Activated CD4-positive, alpha-beta T cell treated with anti-CD3 and anti-CD28 coated beads, Interleukin-2, amount 10 ng/mL, durations not matched to agents 7 days and 5 days (primary cell): ENCODE data around the gene RCOR3. TPM values are rescaled to one million over a fixed set of nuclear protein-coding genes. Genes with fewer than 3 reads are reported as not detected.
"Not testable (repeated sequence)": the region's sequence is repeated elsewhere in the genome, so short reads cannot be mapped to it uniquely, and the experiment has no call there.

Source experiments
- CTCF ChIA-PET: fragments of 350-600 bp; sonication (Branson Sonifier 250); formaldehyde crosslinking; loops from one replicate; lab custom pipeline; 2021; ENCODE audit warnings: antibody characterized with exemption; lab: Charles Lee
- POLR2A ChIA-PET: fragments of 350-600 bp; sonication (Branson Sonifier 250); formaldehyde crosslinking; loops from one replicate; lab custom pipeline; 2021; ENCODE audit warnings: antibody characterized with exemption; lab: Charles Lee
- DNase-seq: peaks from one replicate; pipeline ENCODE4 v3.0.0-alpha.2; 2020
- H3K27ac Mint-ChIP-seq: one replicate; pipeline ENCODE4 v1.8.0; 2021; ENCODE audit warnings: mild to moderate bottlenecking, moderate library complexity, mixed read lengths
- H3K27me3 Mint-ChIP-seq: one replicate; pipeline ENCODE4 v1.8.0; 2021; ENCODE audit warnings: mixed read lengths
- H3K36me3 Mint-ChIP-seq: one replicate; pipeline ENCODE4 v1.8.0; 2021; ENCODE audit warnings: low read depth, mixed read lengths
- H3K4me1 Mint-ChIP-seq: one replicate; pipeline ENCODE4 v1.8.0; 2021; ENCODE audit warnings: mixed read lengths
- H3K4me3 Mint-ChIP-seq: one replicate; pipeline ENCODE4 v1.8.0; 2021; ENCODE audit warnings: mild to moderate bottlenecking, moderate library complexity, mixed read lengths
- H3K9me3 Mint-ChIP-seq: one replicate; pipeline ENCODE4 v1.8.0; 2021; ENCODE audit warnings: mixed read lengths
- total RNA-seq, 2 experiments: library from RNA; stranded (reverse); gene quantifications; one replicate each; pipeline ENCODE4 v1.2.3, GENCODE V29; 2021

RCOR3 gene
- 10 to 100 TPM; 47.0 to 56.0 TPM for total RNA-seq

- peaks cover 26% of the 10 kb centered on the region for H3K4me1 Mint-ChIP-seq
- peak within 1 kb of the TSS; percentile 94 for H3K27ac Mint-ChIP-seq
- ChIA-PET CTCF (interaction anchor here (0.5 to 1.0 kb wide), 3 partner anchors 15 to 1606 kb away, joined by 3 to 4 read pairs (median 3); no protein-coding TSS in a partner anchor), POLR2A (interaction anchor here (1.0 kb wide), 1 partner anchor 30 kb away, joined by 4 read pairs; no protein-coding TSS in a partner anchor)
- H3K9me3 Mint-ChIP-seq: no peaks in the 10 kb centered on the region
- H3K36me3 Mint-ChIP-seq: peaks cover 12% of the 10 kb centered on the region
- peak within 1 kb of the TSS; percentile 93 for H3K4me3 Mint-ChIP-seq
- DNase-seq: peak; percentile 91
- H3K27me3 Mint-ChIP-seq: no peaks in the 10 kb centered on the region
Observed at GRCh38 chr1:211258756-211259637, at the start of gene RCOR3. Gene RCOR3, plus strand, starts transcription at chr1:211259366. Its CDS starts 195 bp downstream, at chr1:211259561.

- CTCF ChIA-PET: no interaction called here
- H3K36me3 Mint-ChIP-seq: no peaks in the 10 kb centered on the region
- H3K27me3 Mint-ChIP-seq: peaks cover 2% of the 10 kb centered on the region
- no peak overlapping the region for H3K4me3 Mint-ChIP-seq
- H3K9me3 Mint-ChIP-seq: peaks cover 5% of the 10 kb centered on the region
- H3K4me1 Mint-ChIP-seq: no peaks in the 10 kb centered on the region
- no peak for DNase-seq
- POLR2A ChIA-PET: no interaction called here
- H3K27ac Mint-ChIP-seq: no peak overlapping the region
Observed at GRCh38 chr1:211210052-211210451, 49.1 kb upstream of the RCOR3 start.

GRCh38 chr1:211210965-211211364, 48.2 kb upstream of the RCOR3 start:
- no peak overlapping the region for H3K27ac Mint-ChIP-seq
- ChIA-PET CTCF (no interaction called here), POLR2A (no interaction called here)
- H3K4me3 Mint-ChIP-seq: no peak overlapping the region
- no peaks in the 10 kb centered on the region for H3K4me1 Mint-ChIP-seq
- peaks cover 2% of the 10 kb centered on the region for H3K27me3 Mint-ChIP-seq
- DNase-seq: no peak
- H3K36me3 Mint-ChIP-seq: no peaks in the 10 kb centered on the region
- H3K9me3 Mint-ChIP-seq: peaks cover 5% of the 10 kb centered on the region

- POLR2A ChIA-PET: no interaction called here
- DNase-seq: no peak
- Mint-ChIP-seq H3K9me3 (peaks cover 2% of the 10 kb centered on the region), H3K27me3 (peaks cover 5% of the 10 kb centered on the region), H3K36me3 (no peaks in the 10 kb centered on the region), H3K4me1 (no peaks in the 10 kb centered on the region), H3K4me3 (no peak overlapping the region), H3K27ac (no peak overlapping the region)
- CTCF ChIA-PET: no interaction called here
Observed at GRCh38 chr1:211213702-211214101, 45.5 kb upstream of the RCOR3 start.

GRCh38 chr1:211215577-211215976, 43.6 kb upstream of the RCOR3 start:
- Mint-ChIP-seq H3K9me3 (peaks cover 2% of the 10 kb centered on the region), H3K4me1 (no peaks in the 10 kb centered on the region), H3K36me3 (no peaks in the 10 kb centered on the region), H3K27me3 (peaks cover 5% of the 10 kb centered on the region), H3K4me3 (no peak overlapping the region), H3K27ac (no peak overlapping the region)
- CTCF ChIA-PET: interaction anchor here (1.3 kb wide), 1 partner anchor 9 kb away, joined by 3 read pairs; no protein-coding TSS in a partner anchor
- DNase-seq: no peak
- POLR2A ChIA-PET: interaction anchor here (0.6 to 1.1 kb wide), 2 partner anchors 13 to 14 kb away, joined by 3 read pairs; no protein-coding TSS in a partner anchor

GRCh38 chr1:211217392-211217791, 41.8 kb upstream of the RCOR3 start:
- Mint-ChIP-seq H3K4me1 (no peaks in the 10 kb centered on the region), H3K36me3 (no peaks in the 10 kb centered on the region), H3K4me3 (no peak overlapping the region), H3K27me3 (peaks cover 5% of the 10 kb centered on the region), H3K9me3 (peaks cover 2% of the 10 kb centered on the region), H3K27ac (no peak overlapping the region)
- ChIA-PET POLR2A (no interaction called here), CTCF (no interaction called here)
- no peak for DNase-seq

- H3K4me1 Mint-ChIP-seq, POLR2A ChIA-PET, H3K9me3 Mint-ChIP-seq, H3K36me3 Mint-ChIP-seq, DNase-seq, H3K4me3 Mint-ChIP-seq, H3K27me3 Mint-ChIP-seq, CTCF ChIA-PET, H3K27ac Mint-ChIP-seq: not testable (repeated sequence)
Observed at GRCh38 chr1:211222469-211223234, 36.5 kb upstream of the RCOR3 start.

GRCh38 chr1:211228573-211229364, 30.4 kb upstream of the RCOR3 start:
- POLR2A ChIA-PET: interaction anchor here (0.8 to 1.9 kb wide), 3 partner anchors 13 to 855 kb away, joined by 3 to 6 read pairs (median 4); no protein-coding TSS in a partner anchor

GRCh38 chr1:211229365-211229759, 29.8 kb upstream of the RCOR3 start:
- Mint-ChIP-seq H3K36me3 (peaks cover 2% of the 10 kb centered on the region), H3K27ac (peak overlapping the region; percentile 76), H3K4me3 (peak overlapping the region; percentile 4), H3K27me3 (no peaks in the 10 kb centered on the region), H3K4me1 (peaks cover 27% of the 10 kb centered on the region), H3K9me3 (peaks cover 3% of the 10 kb centered on the region)
- DNase-seq: no peak
- ChIA-PET CTCF (interaction anchor here (0.6 kb wide), 1 partner anchor 247 kb away, joined by 3 read pairs; no protein-coding TSS in a partner anchor), POLR2A (interaction anchor here (1.2 to 1.9 kb wide), 2 partner anchors 14 to 29 kb away, joined by 3 to 4 read pairs; no protein-coding TSS in a partner anchor)

More at GRCh38 chr1:211228573-211229364, 30.4 kb upstream of the RCOR3 start:
- Mint-ChIP-seq H3K27ac (peak overlapping the region; percentile 76), H3K4me3 (peak overlapping the region; percentile 11), H3K4me1 (peaks cover 27% of the 10 kb centered on the region)
- H3K9me3 Mint-ChIP-seq, H3K36me3 Mint-ChIP-seq, H3K27me3 Mint-ChIP-seq: not testable (repeated sequence)
- peak; percentile 77 for DNase-seq
- CTCF ChIA-PET: interaction anchor here (1.1 kb wide), 1 partner anchor 10 kb away, joined by 3 read pairs; no protein-coding TSS in a partner anchor

- Mint-ChIP-seq H3K4me1 (peaks cover 27% of the 10 kb centered on the region), H3K27me3 (no peaks in the 10 kb centered on the region), H3K27ac (no peak overlapping the region), H3K36me3 (peaks cover 2% of the 10 kb centered on the region), H3K4me3 (no peak overlapping the region), H3K9me3 (peaks cover 3% of the 10 kb centered on the region)
- CTCF ChIA-PET: no interaction called here
- DNase-seq: no peak
- POLR2A ChIA-PET: no interaction called here
Observed at GRCh38 chr1:211231873-211232272, 27.3 kb upstream of the RCOR3 start.

- POLR2A ChIA-PET: interaction anchor here (0.7 kb wide), 1 partner anchor 522 kb away, joined by 3 read pairs; no protein-coding TSS in a partner anchor
- CTCF ChIA-PET: interaction anchor here (1.1 kb wide), 1 partner anchor 244 kb away, joined by 3 read pairs; no protein-coding TSS in a partner anchor
- Mint-ChIP-seq H3K4me1 (no peaks in the 10 kb centered on the region), H3K27ac (no peak overlapping the region), H3K36me3 (no peaks in the 10 kb centered on the region), H3K9me3 (no peaks in the 10 kb centered on the region), H3K27me3 (no peaks in the 10 kb centered on the region), H3K4me3 (no peak overlapping the region)
- DNase-seq: no peak
Observed at GRCh38 chr1:211236633-211237320, 22.4 kb upstream of the RCOR3 start.
